ENCODE data around the gene METTL14.
A peak's percentile ranks its signal among the peaks of the same experiment; 100 is the strongest.
"Not testable (repeated sequence)": the region's sequence is repeated elsewhere in the genome, so short reads cannot be mapped to it uniquely, and the experiment has no call there.

Gene METTL14

DNA sequence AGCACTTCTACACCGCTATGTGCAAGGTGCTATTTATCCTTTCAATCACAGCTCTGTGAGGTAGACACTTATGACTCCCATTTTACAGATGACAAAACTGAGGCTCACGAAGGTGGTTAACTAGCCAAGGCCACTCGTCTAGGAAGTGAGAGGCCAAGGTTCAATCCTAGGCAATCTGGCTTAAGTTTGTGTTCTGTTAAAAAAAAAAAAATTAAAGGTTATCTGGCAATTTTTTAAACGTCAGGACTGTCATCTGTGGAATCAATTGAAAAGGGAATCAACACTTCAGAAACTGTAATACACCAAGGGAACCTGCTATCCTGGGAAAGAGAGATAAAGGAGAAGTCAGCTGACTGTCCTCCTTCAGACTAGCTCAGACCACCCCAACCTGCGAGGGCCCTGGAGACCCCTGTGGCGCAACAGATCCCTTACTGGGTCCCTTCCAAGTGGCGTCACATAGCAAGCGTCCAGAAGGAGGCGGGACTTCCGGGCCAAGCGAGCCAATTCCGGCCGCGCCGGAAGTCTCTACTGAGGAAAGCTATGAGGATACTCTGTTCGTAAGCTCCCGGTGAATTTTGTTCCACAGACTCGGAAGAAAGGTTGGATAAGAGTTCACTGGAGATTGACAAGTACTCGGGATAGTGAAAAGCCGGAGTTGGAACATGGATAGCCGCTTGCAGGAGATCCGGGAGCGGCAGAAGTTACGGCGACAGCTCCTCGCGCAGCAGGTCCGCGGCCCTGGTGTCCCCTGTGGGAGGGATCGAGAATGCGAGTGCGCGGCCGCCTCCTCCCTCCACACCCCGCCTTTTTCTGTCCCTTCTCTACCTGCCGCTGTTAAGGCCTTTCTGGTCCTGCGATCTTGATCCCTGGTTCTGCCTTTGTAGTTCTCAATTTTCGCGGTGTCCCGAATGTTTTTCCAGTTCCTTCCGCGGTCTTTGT, at the start of gene METTL14:
Gene METTL14 (plus strand): TSS at position 520 of the 939 bp plus-strand sequence. CDS start 143 bp downstream, at position 663.
- Histone ChIP-seq H3K9me3 (ENCODE audit: control insufficient read depth, insufficient read depth, low read length) (no peaks in the 10 kb centered on the region), H3K4me3 (ENCODE audit: low read depth, low read length) (peak within 1 kb of the TSS; percentile 99), H3K36me3 (ENCODE audit: control insufficient read depth, insufficient read depth, low read length) (peaks cover 9% of the 10 kb centered on the region), H3K9ac (ENCODE audit: low read depth, low read length) (peak within 1 kb of the TSS; percentile 91), H3K4me1 (ENCODE audit: control insufficient read depth, insufficient read depth, low read length) (peaks cover 8% of the 10 kb centered on the region), H3K27me3 (ENCODE audit: control insufficient read depth, insufficient read depth, low read length) (no peaks in the 10 kb centered on the region)

DNA sequence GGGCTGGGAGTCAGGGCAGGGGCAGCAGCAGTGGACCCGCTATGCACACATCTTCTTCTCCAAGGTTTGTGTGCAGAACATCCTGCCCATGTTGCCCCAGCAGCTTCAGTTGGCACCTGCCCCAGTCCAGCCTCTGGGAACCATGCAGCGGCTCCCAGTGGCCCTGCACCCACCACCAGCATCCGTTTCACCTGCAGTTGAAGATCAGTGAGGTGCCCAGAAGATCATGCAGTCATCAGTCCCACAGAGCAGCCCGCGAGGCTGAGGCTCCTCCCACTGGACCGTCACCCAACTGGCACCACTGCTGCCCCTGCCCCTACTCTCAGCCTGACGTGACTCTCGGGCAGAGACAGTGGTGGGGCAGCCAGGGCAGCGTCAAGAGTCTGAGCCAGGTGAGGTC, 49.1 kb upstream of the METTL14 start:
- H3K9ac ChIP-seq (ENCODE audit: low read depth, low read length); H3K27me3 ChIP-seq (ENCODE audit: control insufficient read depth, insufficient read depth, low read length); H3K36me3 ChIP-seq (ENCODE audit: control insufficient read depth, insufficient read depth, low read length); H3K4me1 ChIP-seq (ENCODE audit: control insufficient read depth, insufficient read depth, low read length); H3K9me3 ChIP-seq (ENCODE audit: control insufficient read depth, insufficient read depth, low read length); H3K4me3 ChIP-seq (ENCODE audit: low read depth, low read length): not testable (repeated sequence)

GRCh38 chr4:118664665-118665064, 20.5 kb upstream of the METTL14 start:
- H3K4me1 ChIP-seq (ENCODE audit: control insufficient read depth, insufficient read depth, low read length); H3K4me3 ChIP-seq (ENCODE audit: low read depth, low read length); H3K9ac ChIP-seq (ENCODE audit: low read depth, low read length); H3K36me3 ChIP-seq (ENCODE audit: control insufficient read depth, insufficient read depth, low read length); H3K9me3 ChIP-seq (ENCODE audit: control insufficient read depth, insufficient read depth, low read length); H3K27me3 ChIP-seq (ENCODE audit: control insufficient read depth, insufficient read depth, low read length): not testable (repeated sequence)

- H3K4me3 ChIP-seq (ENCODE audit: low read depth, low read length); H3K9me3 ChIP-seq (ENCODE audit: control insufficient read depth, insufficient read depth, low read length); H3K9ac ChIP-seq (ENCODE audit: low read depth, low read length); H3K27me3 ChIP-seq (ENCODE audit: control insufficient read depth, insufficient read depth, low read length); H3K36me3 ChIP-seq (ENCODE audit: control insufficient read depth, insufficient read depth, low read length); H3K4me1 ChIP-seq (ENCODE audit: control insufficient read depth, insufficient read depth, low read length): not testable (repeated sequence)
Observed at GRCh38 chr4:118669220-118669619, 16.0 kb upstream of the METTL14 start.

DNA sequence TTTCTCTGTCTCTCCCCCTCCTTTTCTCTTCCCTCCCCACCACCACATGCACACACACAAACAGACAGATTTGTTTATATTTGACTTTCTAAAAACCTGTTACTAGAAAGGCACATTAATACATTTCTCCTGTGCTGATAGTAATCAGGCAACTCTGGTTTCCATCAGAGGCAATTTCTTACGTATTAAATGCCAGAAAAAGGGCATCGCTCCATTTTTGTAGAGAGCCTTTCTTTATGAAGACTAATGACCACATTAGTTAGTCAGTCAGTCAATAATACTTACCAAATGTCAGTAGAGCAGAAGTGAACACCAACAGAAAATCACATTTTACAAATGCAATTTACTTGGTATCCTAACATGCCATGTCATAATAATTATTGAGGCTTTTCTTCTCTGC, 14.2 kb upstream of the METTL14 start:
- H3K9ac ChIP-seq (ENCODE audit: low read depth, low read length); H3K27me3 ChIP-seq (ENCODE audit: control insufficient read depth, insufficient read depth, low read length); H3K36me3 ChIP-seq (ENCODE audit: control insufficient read depth, insufficient read depth, low read length); H3K4me3 ChIP-seq (ENCODE audit: low read depth, low read length); H3K4me1 ChIP-seq (ENCODE audit: control insufficient read depth, insufficient read depth, low read length); H3K9me3 ChIP-seq (ENCODE audit: control insufficient read depth, insufficient read depth, low read length): not testable (repeated sequence)

DNA sequence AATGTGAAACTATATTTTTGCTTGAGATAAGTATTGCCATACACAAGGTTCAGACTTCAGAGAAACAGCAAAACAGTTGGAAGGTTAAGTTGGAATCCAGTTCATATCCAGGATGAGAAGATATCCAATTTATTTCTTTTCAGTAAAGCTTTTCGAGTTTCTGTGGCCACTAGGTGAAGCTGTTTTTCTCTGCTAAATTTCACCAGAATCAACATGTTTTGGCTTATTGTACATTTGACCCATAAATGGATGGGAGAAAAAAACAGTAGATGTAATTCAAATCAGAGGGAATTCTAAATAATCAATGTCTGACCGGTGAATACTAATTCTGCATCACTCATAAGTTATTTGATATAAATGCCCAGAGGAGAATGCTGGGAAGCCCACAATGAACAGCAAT, 9.1 kb upstream of the METTL14 start:
- Histone ChIP-seq H3K27me3 (ENCODE audit: control insufficient read depth, insufficient read depth, low read length) (no peaks in the 10 kb centered on the region), H3K4me3 (ENCODE audit: low read depth, low read length) (no peak overlapping the region), H3K9me3 (ENCODE audit: control insufficient read depth, insufficient read depth, low read length) (no peaks in the 10 kb centered on the region), H3K4me1 (ENCODE audit: control insufficient read depth, insufficient read depth, low read length) (no peaks in the 10 kb centered on the region), H3K9ac (ENCODE audit: low read depth, low read length) (no peak overlapping the region), H3K36me3 (ENCODE audit: control insufficient read depth, insufficient read depth, low read length) (no peaks in the 10 kb centered on the region)

DNA sequence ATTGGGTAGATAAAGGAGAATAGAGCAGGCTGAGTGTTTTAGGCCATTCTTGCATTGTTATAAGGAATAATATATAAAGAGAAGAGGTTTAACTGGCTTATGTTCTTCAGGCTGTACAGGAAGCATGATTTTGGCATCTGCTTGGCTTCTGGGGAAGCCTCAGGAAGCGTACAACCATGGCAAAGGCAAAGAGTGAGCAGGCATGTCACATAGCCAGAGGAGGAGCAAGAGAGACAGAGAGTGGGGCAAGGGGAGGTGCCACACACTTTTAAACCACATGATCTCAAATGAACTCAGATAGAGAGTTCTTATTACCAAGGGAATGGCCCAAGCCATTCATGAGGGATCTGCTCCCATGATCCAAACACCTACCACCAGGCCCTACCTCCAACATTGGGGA, 4.4 kb upstream of the METTL14 start:
- H3K4me3 ChIP-seq (ENCODE audit: low read depth, low read length): no peak overlapping the region
- no peak overlapping the region for H3K9ac ChIP-seq (ENCODE audit: low read depth, low read length)
- no peaks in the 10 kb centered on the region for H3K27me3 ChIP-seq (ENCODE audit: control insufficient read depth, insufficient read depth, low read length)
- H3K9me3 ChIP-seq (ENCODE audit: control insufficient read depth, insufficient read depth, low read length): no peaks in the 10 kb centered on the region
- no peaks in the 10 kb centered on the region for H3K36me3 ChIP-seq (ENCODE audit: control insufficient read depth, insufficient read depth, low read length)
- H3K4me1 ChIP-seq (ENCODE audit: control insufficient read depth, insufficient read depth, low read length): peaks cover 3% of the 10 kb centered on the region

DNA sequence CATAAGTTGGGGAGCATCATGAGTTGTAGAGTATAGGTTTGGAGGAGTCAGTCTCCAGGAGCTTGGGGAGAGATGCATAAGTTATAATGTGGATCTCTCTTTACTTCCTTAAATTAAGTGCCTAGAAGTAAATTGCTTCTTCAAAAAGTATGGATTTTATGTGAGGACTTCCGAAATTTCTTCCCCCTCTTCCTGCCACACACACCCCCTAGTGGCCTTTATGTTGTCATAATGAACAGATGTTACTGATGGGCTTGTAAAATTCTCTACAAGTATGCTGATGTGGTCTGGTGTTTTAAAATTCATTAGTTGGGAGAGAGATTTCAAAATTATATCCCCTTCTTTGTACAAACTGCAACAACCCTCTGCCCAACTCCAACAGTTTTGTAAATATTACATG, 2.3 kb upstream of the METTL14 start:
- Histone ChIP-seq H3K27me3 (ENCODE audit: control insufficient read depth, insufficient read depth, low read length) (no peaks in the 10 kb centered on the region), H3K9ac (ENCODE audit: low read depth, low read length) (no peak overlapping the region), H3K4me1 (ENCODE audit: control insufficient read depth, insufficient read depth, low read length) (peaks cover 8% of the 10 kb centered on the region), H3K4me3 (ENCODE audit: low read depth, low read length) (no peak overlapping the region), H3K9me3 (ENCODE audit: control insufficient read depth, insufficient read depth, low read length) (no peaks in the 10 kb centered on the region), H3K36me3 (ENCODE audit: control insufficient read depth, insufficient read depth, low read length) (peaks cover 1% of the 10 kb centered on the region)

GRCh38 chr4:118683513-118683912, 1.7 kb upstream of the METTL14 start:
- H3K27me3 ChIP-seq (ENCODE audit: control insufficient read depth, insufficient read depth, low read length): no peaks in the 10 kb centered on the region
- H3K9ac ChIP-seq (ENCODE audit: low read depth, low read length): peak overlapping the region; percentile 14
- H3K36me3 ChIP-seq (ENCODE audit: control insufficient read depth, insufficient read depth, low read length): peaks cover 5% of the 10 kb centered on the region
- peaks cover 8% of the 10 kb centered on the region for H3K4me1 ChIP-seq (ENCODE audit: control insufficient read depth, insufficient read depth, low read length)
- no peaks in the 10 kb centered on the region for H3K9me3 ChIP-seq (ENCODE audit: control insufficient read depth, insufficient read depth, low read length)
- no peak overlapping the region for H3K4me3 ChIP-seq (ENCODE audit: low read depth, low read length)

- peaks cover 11% of the 10 kb centered on the region for H3K36me3 ChIP-seq (ENCODE audit: control insufficient read depth, insufficient read depth, low read length)
- no peaks in the 10 kb centered on the region for H3K9me3 ChIP-seq (ENCODE audit: control insufficient read depth, insufficient read depth, low read length)
- H3K4me3 ChIP-seq (ENCODE audit: low read depth, low read length): no peak overlapping the region
- H3K4me1 ChIP-seq (ENCODE audit: control insufficient read depth, insufficient read depth, low read length): no peaks in the 10 kb centered on the region
- H3K27me3 ChIP-seq (ENCODE audit: control insufficient read depth, insufficient read depth, low read length): no peaks in the 10 kb centered on the region
- H3K9ac ChIP-seq (ENCODE audit: low read depth, low read length): no peak overlapping the region
Observed at GRCh38 chr4:118703118-118703517, 17.9 kb downstream of the METTL14 start.

DNA sequence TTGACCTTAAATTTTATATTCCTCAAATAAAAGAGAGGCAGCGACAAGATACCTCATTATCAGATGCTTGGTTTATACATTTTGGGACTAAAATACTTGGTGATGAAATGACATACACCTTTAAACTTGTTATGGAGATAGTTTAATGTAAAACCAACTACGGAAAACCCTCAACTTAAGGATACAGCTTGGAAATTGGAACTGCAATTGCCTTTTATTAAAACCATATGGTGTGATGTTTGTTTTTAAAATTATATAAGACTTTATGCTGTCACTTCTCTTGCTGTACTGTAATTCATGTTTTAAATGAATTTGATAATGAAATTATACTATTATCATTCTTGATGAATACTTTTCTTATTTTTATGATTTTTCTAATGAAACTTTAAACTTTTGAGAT, 25.9 kb downstream of the METTL14 start:
- Histone ChIP-seq H3K9me3 (ENCODE audit: control insufficient read depth, insufficient read depth, low read length) (no peaks in the 10 kb centered on the region), H3K27me3 (ENCODE audit: control insufficient read depth, insufficient read depth, low read length) (no peaks in the 10 kb centered on the region), H3K9ac (ENCODE audit: low read depth, low read length) (no peak overlapping the region), H3K4me3 (ENCODE audit: low read depth, low read length) (no peak overlapping the region), H3K36me3 (ENCODE audit: control insufficient read depth, insufficient read depth, low read length) (peaks cover 5% of the 10 kb centered on the region), H3K4me1 (ENCODE audit: control insufficient read depth, insufficient read depth, low read length) (no peaks in the 10 kb centered on the region)

- H3K36me3 ChIP-seq (ENCODE audit: control insufficient read depth, insufficient read depth, low read length): no peaks in the 10 kb centered on the region
Observed at GRCh38 chr4:118712872-118713271, 27.7 kb downstream of the METTL14 start.

More at GRCh38 chr4:118712872-118713271, 27.7 kb downstream of the METTL14 start:
- Histone ChIP-seq H3K4me3 (ENCODE audit: low read depth, low read length) (no peak overlapping the region), H3K4me1 (ENCODE audit: control insufficient read depth, insufficient read depth, low read length) (no peaks in the 10 kb centered on the region), H3K9ac (ENCODE audit: low read depth, low read length) (no peak overlapping the region), H3K9me3 (ENCODE audit: control insufficient read depth, insufficient read depth, low read length) (no peaks in the 10 kb centered on the region), H3K27me3 (ENCODE audit: control insufficient read depth, insufficient read depth, low read length) (no peaks in the 10 kb centered on the region)
